Ishikawa (cell line): ENCODE data around the gene KRTAP3-3.

ENCODE experiments used
- CREB1 ChIP-seq: IDR thresholded peaks from 2 replicates; pipeline ENCODE4 v1.6.1; 2012; ENCODE audit warnings: low read depth
- EP300 ChIP-seq: IDR thresholded peaks from 2 replicates; pipeline ENCODE4 v1.6.1; 2012; ENCODE audit warnings: borderline replicate concordance
- TF ChIP-seq, protein P1 (sequence below): IDR thresholded peaks from 2 replicates; pipeline ENCODE4 v1.6.1; 2012

DNA sequence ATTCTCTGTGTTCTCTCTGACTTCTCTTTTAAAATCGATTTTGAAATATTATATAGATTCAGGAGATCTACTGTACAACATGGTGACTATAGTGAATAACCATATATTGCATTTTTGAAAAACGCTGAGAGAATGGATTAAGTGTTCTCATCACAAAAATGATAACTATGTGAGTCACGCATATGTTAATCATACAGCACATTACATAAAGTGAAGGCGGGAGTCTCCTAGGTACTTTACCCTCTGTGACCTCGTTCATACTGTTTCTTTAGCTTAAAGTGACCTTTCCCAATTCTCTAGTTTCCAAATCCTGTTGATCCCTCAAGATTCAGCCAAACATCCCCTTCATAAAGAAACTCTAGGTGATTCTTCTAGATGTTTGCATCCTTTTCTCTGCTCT is 8.8 kb upstream of the KRTAP3-3 start:
- TF ChIP-seq, protein P1, sequence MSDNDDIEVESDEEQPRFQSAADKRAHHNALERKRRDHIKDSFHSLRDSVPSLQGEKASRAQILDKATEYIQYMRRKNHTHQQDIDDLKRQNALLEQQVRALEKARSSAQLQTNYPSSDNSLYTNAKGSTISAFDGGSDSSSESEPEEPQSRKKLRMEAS: no peak
- TF ChIP-seq EP300 (no peak), CREB1 (no peak)
